Measurements from ENCODE around the gene RNU5D-1. TPM values are rescaled to one million over a fixed set of nuclear protein-coding genes. Genes with fewer than 3 reads are reported as not detected.
"Not testable (repeated sequence)": the region's sequence is repeated elsewhere in the genome, so short reads cannot be mapped to it uniquely, and the experiment has no call there.

Gene RNU5D-1
- total RNA-seq, 1 donor from 2014 or later: not detected

DNA sequence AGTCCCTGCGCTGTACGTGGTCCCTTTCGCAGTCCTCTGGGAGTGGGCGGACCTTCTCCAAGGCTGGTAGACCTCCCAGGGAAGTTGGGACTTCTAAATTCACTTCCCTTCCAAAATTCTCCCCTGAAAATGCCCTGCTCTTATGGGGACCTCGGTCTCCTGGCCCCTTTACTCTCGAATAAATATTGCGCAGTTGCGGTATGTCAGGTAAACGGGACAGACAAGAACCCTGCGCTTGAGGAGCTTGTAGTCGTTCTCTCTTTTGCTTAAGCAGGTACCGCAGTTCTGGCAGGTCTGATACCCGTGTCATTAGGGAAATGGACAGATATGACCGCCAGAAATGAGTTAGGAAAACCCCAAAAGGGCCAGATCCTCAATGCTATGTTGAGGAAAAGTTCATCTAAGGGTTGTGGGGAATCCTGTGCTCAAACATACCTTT, 9.2 kb upstream of the RNU5D-1 start:
- H3K36me3 Mint-ChIP-seq (ENCODE audit: unreplicated experiment): no peaks in the 10 kb centered on the region
- TF ChIP-seq, protein P1, sequence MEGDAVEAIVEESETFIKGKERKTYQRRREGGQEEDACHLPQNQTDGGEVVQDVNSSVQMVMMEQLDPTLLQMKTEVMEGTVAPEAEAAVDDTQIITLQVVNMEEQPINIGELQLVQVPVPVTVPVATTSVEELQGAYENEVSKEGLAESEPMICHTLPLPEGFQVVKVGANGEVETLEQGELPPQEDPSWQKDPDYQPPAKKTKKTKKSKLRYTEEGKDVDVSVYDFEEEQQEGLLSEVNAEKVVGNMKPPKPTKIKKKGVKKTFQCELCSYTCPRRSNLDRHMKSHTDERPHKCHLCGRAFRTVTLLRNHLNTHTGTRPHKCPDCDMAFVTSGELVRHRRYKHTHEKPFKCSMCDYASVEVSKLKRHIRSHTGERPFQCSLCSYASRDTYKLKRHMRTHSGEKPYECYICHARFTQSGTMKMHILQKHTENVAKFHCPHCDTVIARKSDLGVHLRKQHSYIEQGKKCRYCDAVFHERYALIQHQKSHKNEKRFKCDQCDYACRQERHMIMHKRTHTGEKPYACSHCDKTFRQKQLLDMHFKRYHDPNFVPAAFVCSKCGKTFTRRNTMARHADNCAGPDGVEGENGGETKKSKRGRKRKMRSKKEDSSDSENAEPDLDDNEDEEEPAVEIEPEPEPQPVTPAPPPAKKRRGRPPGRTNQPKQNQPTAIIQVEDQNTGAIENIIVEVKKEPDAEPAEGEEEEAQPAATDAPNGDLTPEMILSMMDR (IDR thresholded peaks at IDR 0.05): no peak

DNA sequence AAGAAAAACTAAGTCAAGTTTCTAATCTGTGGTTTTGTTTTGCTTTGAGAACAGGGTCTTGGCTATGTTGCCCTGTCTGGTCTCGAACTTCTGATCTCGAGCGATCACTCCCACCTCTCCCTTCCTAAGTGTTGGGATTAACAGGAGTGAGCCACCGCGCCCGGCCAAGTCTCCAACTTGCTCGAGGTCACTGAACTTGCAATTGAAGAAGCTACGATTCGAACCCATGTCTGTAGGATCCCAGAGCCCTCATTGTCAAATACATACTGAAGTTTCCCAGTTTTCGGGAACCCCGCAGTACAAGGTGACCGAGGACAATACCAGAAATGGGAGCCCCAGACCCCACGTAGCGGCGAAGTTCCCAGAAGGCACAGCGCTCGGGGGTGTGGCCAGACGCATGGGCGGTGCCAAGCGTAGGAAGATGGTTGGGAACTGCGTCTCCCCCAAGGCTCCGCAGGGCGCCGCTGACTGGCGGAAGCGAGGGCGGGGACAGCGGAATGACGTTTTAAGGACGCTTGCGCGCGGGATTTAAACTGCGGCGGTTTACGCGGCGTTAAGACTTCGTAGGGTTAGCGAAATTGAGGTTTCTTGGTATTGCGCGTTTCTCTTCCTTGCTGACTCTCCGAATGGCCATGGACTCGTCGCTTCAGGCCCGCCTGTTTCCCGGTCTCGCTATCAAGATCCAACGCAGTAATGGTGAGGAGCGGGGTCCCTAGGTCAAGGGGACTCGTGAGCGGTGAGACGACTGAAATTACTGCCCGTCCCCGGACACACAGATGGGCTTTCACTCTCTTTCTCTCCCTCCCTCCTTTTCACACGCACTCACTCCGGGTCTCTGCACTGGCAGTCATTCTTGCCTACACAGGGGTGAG, 8.6 kb upstream of the RNU5D-1 start, which contains the start of gene KIF2C:
KIF2C (plus strand) TSS at position 531 of the 872 bp plus-strand sequence; CDS start at position 627, 96 bp downstream.
- Mint-ChIP-seq H3K27ac (ENCODE audit: unreplicated experiment) (peak within 1 kb of the TSS; percentile 95), H3K27me3 (ENCODE audit: unreplicated experiment) (no peaks in the 10 kb centered on the region), H3K9me3 (ENCODE audit: unreplicated experiment) (no peaks in the 10 kb centered on the region), H3K4me1 (ENCODE audit: unreplicated experiment) (peaks cover 23% of the 10 kb centered on the region), H3K36me3 (ENCODE audit: unreplicated experiment) (no peaks in the 10 kb centered on the region), H3K4me3 (ENCODE audit: unreplicated experiment) (peak within 1 kb of the TSS; percentile 89)
- TF ChIP-seq, protein P1 (IDR thresholded peaks at IDR 0.05): no peak
- peak; percentile 99 for DNase-seq (ENCODE audit: extremely low spot score, unreplicated experiment)

More for the DNA sequence above, 9.2 kb upstream of the RNU5D-1 start:
- Mint-ChIP-seq H3K27me3 (ENCODE audit: unreplicated experiment) (no peaks in the 10 kb centered on the region), H3K4me3 (ENCODE audit: unreplicated experiment) (peak overlapping the region; percentile 89), H3K27ac (ENCODE audit: unreplicated experiment) (peak overlapping the region; percentile 95), H3K9me3 (ENCODE audit: unreplicated experiment) (no peaks in the 10 kb centered on the region), H3K4me1 (ENCODE audit: unreplicated experiment) (peaks cover 23% of the 10 kb centered on the region)
- no peak for DNase-seq (ENCODE audit: extremely low spot score, unreplicated experiment)

DNA sequence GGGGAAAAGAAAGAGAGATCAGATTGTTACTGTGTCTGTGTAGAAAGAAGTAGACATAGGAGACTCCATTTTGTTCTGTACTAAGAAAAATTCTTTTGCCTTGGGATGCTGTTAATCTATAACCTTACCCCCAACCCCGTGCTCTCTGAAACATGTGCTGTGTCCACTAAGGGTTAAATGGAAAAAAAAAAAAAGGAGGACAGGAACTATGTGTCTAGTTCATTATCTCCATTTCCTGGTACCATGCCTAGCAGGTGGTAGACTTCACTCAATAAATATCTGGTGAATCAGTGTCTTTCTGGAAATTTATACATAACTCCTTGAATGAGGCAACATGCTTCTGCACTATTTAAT, 8.0 kb upstream of the RNU5D-1 start:
- not testable (repeated sequence) for H3K9me3 Mint-ChIP-seq (ENCODE audit: unreplicated experiment); H3K36me3 Mint-ChIP-seq (ENCODE audit: unreplicated experiment)
- peak overlapping the region; percentile 95 for H3K27ac Mint-ChIP-seq (ENCODE audit: unreplicated experiment)

DNA sequence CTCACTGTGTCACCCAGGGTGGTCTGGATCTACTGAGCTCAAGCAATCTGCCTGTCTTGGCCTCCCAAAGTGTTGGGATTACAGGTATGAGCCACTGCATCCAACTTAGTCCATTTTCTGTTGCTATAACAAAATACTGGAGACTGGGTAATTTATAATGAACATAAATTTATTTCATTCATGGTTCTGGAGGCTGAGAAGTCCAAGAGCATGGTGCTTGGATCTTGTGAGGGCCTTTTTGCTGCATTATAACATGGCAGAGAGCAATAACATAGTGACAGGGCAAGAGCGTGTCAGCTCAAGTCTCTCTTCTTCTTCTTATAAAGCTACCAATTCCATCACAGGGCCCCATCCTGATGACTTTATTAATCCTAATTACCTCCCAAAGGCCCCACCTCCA, 5.0 kb upstream of the RNU5D-1 start:
- no peaks in the 10 kb centered on the region for H3K36me3 Mint-ChIP-seq (ENCODE audit: unreplicated experiment)
- H3K9me3 Mint-ChIP-seq (ENCODE audit: unreplicated experiment): no peaks in the 10 kb centered on the region
- no peak overlapping the region for H3K4me3 Mint-ChIP-seq (ENCODE audit: unreplicated experiment)
- no peak for DNase-seq (ENCODE audit: extremely low spot score, unreplicated experiment)
- H3K4me1 Mint-ChIP-seq (ENCODE audit: unreplicated experiment): peaks cover 32% of the 10 kb centered on the region
- TF ChIP-seq, protein P1 (IDR thresholded peaks at IDR 0.05): no peak
- H3K27me3 Mint-ChIP-seq (ENCODE audit: unreplicated experiment): no peaks in the 10 kb centered on the region
- no peak overlapping the region for H3K27ac Mint-ChIP-seq (ENCODE audit: unreplicated experiment)

More for the DNA sequence above, 8.0 kb upstream of the RNU5D-1 start:
- DNase-seq (ENCODE audit: extremely low spot score, unreplicated experiment); H3K27me3 Mint-ChIP-seq (ENCODE audit: unreplicated experiment): not testable (repeated sequence)
- peaks cover 23% of the 10 kb centered on the region for H3K4me1 Mint-ChIP-seq (ENCODE audit: unreplicated experiment)
- peak overlapping the region; percentile 89 for H3K4me3 Mint-ChIP-seq (ENCODE audit: unreplicated experiment)

DNA sequence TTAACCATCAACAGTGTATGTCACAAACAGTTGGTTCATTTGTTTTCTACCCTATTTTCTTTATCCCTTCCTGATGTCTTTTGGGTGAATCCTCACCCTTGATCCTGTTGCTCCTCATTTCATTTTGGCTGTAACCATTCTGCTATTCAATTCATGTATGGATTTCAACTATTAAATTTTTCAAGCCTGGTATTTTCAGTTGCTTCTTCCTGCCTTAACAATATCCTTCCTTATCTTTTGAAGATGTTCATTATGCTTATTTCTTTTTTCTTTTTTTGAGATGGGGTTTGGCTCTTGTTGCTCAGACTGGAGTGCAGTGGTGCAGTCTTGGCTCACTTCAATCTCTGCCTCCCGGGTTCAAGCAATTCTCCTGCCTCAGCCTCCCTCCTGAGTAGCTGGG, 2.8 kb upstream of the RNU5D-1 start:
- H3K27ac Mint-ChIP-seq (ENCODE audit: unreplicated experiment): no peak overlapping the region
- TF ChIP-seq, protein P1 (IDR thresholded peaks at IDR 0.05): no peak
- no peak overlapping the region for H3K4me3 Mint-ChIP-seq (ENCODE audit: unreplicated experiment)
- H3K27me3 Mint-ChIP-seq (ENCODE audit: unreplicated experiment): no peaks in the 10 kb centered on the region
- peaks cover 28% of the 10 kb centered on the region for H3K4me1 Mint-ChIP-seq (ENCODE audit: unreplicated experiment)
- H3K9me3 Mint-ChIP-seq (ENCODE audit: unreplicated experiment): no peaks in the 10 kb centered on the region
- H3K36me3 Mint-ChIP-seq (ENCODE audit: unreplicated experiment): no peaks in the 10 kb centered on the region
- DNase-seq (ENCODE audit: extremely low spot score, unreplicated experiment): no peak
